ENCODE measurements around the gene PEX11A. TPM values are rescaled to one million over a fixed set of nuclear protein-coding genes. Genes with fewer than 3 reads are reported as not detected.

The PEX11A gene
- total RNA-seq, 1 experiment from 2014 or later: 1.3 TPM

DNA sequence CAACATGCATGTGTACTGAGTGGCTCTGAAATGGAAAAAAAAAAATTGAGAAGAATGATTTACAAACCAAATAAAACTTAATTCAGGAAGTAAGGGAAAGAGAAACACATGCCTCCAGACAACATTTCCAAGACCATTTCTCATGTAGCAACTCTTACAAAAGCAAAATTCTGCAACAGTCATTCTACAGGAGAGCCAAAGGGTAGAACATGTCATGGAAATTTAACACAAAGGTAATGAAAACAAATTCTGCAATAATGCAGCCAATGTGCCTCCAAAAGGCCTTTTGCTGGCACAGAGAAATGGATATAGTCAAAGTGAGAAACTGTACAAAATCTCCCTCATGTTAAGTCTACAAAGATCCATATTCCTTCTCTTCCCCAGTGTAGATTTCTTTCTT, 4.0 kb downstream of the PEX11A start:
- no peak overlapping the region for H3K23ac ChIP-seq (ENCODE audit: insufficient read length, low read depth, low read length)
- no peak overlapping the region for H3K4ac ChIP-seq (ENCODE audit: low read depth, low read length)
- H3K4me1 ChIP-seq (ENCODE audit: insufficient read depth, low read length): no peaks in the 10 kb centered on the region
- no peaks in the 10 kb centered on the region for H3K9me3 ChIP-seq (ENCODE audit: control insufficient read depth, low read depth, low read length)
- H3K4me2 ChIP-seq (ENCODE audit: insufficient read depth, insufficient read length, low read length): no peak overlapping the region
- H2AK5ac ChIP-seq (ENCODE audit: insufficient read length, low read length): no peak overlapping the region
- no peak overlapping the region for H2AFZ ChIP-seq (ENCODE audit: low read length)
- no peak overlapping the region for H3T11ph ChIP-seq (ENCODE audit: low read length)
- peaks cover 3% of the 10 kb centered on the region in 2 experiments for H3K4me1 Mint-ChIP-seq
- H3K18ac ChIP-seq (ENCODE audit: insufficient read length, low read depth, low read length): no peak overlapping the region
- no peak overlapping the region for H4K5ac ChIP-seq (ENCODE audit: insufficient read length, low read depth, low read length)
- H2BK12ac ChIP-seq (ENCODE audit: insufficient read length, low read depth, low read length): no peak overlapping the region
- peaks cover 4% of the 10 kb centered on the region for H3K23me2 ChIP-seq (ENCODE audit: insufficient read length, low read depth, low read length, poor library complexity, severe bottlenecking)
- H3K27ac Mint-ChIP-seq: no peak overlapping the region
- H4K20me1 ChIP-seq (ENCODE audit: control insufficient read depth, insufficient read depth, insufficient read length): no peaks in the 10 kb centered on the region
- H3K79me1 ChIP-seq (ENCODE audit: insufficient read depth, low read depth, low read length, poor library complexity, severe bottlenecking): no peaks in the 10 kb centered on the region
- H4K91ac ChIP-seq (ENCODE audit: insufficient read length, low read depth, low read length): no peak overlapping the region
- no peaks in the 10 kb centered on the region for H3K79me2 ChIP-seq (ENCODE audit: insufficient read depth, low read length)
- no peak overlapping the region for H3K27ac ChIP-seq (ENCODE audit: insufficient read length, low read depth, low read length)
- TF ChIP-seq, protein P1, sequence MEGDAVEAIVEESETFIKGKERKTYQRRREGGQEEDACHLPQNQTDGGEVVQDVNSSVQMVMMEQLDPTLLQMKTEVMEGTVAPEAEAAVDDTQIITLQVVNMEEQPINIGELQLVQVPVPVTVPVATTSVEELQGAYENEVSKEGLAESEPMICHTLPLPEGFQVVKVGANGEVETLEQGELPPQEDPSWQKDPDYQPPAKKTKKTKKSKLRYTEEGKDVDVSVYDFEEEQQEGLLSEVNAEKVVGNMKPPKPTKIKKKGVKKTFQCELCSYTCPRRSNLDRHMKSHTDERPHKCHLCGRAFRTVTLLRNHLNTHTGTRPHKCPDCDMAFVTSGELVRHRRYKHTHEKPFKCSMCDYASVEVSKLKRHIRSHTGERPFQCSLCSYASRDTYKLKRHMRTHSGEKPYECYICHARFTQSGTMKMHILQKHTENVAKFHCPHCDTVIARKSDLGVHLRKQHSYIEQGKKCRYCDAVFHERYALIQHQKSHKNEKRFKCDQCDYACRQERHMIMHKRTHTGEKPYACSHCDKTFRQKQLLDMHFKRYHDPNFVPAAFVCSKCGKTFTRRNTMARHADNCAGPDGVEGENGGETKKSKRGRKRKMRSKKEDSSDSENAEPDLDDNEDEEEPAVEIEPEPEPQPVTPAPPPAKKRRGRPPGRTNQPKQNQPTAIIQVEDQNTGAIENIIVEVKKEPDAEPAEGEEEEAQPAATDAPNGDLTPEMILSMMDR (conservative IDR thresholded peaks at IDR 0.05): no peak
- H3K36me3 Mint-ChIP-seq (ENCODE audit: insufficient read depth in 1 of 3, low read depth in 3 of 3): no peaks in the 10 kb centered on the region
- H3K27me3 ChIP-seq (ENCODE audit: insufficient read depth, low read length): no peaks in the 10 kb centered on the region
- H2BK15ac ChIP-seq (ENCODE audit: low read depth, low read length): no peak overlapping the region
- H2BK120ac ChIP-seq (ENCODE audit: low read depth, low read length, poor library complexity, severe bottlenecking): no peak overlapping the region
- H3K9ac ChIP-seq (ENCODE audit: extremely low read depth, insufficient read length, low read length): no peak overlapping the region
- no peak overlapping the region for H3K4me3 Mint-ChIP-seq
- H4K8ac ChIP-seq (replicated peaks; ENCODE audit: insufficient read length, low read depth, low read length): no peak overlapping the region
- H2BK20ac ChIP-seq (ENCODE audit: low read depth, low read length, poor library complexity, severe bottlenecking): no peak overlapping the region
- peaks cover 10% of the 10 kb centered on the region for H3K27me3 Mint-ChIP-seq (ENCODE audit: low read depth)
- H3K14ac ChIP-seq (ENCODE audit: insufficient read depth, low read length): no peak overlapping the region
- H2BK5ac ChIP-seq (ENCODE audit: insufficient read length, low read length): no peak overlapping the region
- no peaks in the 10 kb centered on the region for H3K9me3 Mint-ChIP-seq
- DNase-seq: no peak
- H3K56ac ChIP-seq (ENCODE audit: insufficient read length, low read depth, low read length): no peak overlapping the region

Data from H9 (cell line).